HFFc6 (cell line): ENCODE results near the gene MEP1B. TPM values are rescaled to one million over a fixed set of nuclear protein-coding genes. Genes with fewer than 3 reads are reported as not detected.

Experiments
- DNase-seq: peaks from one replicate; pipeline ENCODE4 v3.0.0-alpha.2; 2018
- H3K27ac Mint-ChIP-seq: 2 replicates; pipeline ENCODE4 v1.8.0; 2020; ENCODE audit warnings: mild to moderate bottlenecking, mixed read lengths
- H3K27me3 Mint-ChIP-seq: 2 replicates; pipeline ENCODE4 v1.8.0; 2021; ENCODE audit warnings: mild to moderate bottlenecking, moderate library complexity, mixed read lengths; ENCODE audit not compliant: insufficient read depth
- H3K36me3 Mint-ChIP-seq: 2 replicates; pipeline ENCODE4 v1.8.0; 2021; ENCODE audit warnings: low read depth, mixed read lengths
- H3K4me1 Mint-ChIP-seq: 2 replicates; pipeline ENCODE4 v1.8.0; 2020; ENCODE audit warnings: low read depth, mixed read lengths
- H3K4me3 Mint-ChIP-seq: 2 replicates; pipeline ENCODE4 v1.8.0; 2020; ENCODE audit warnings: mild to moderate bottlenecking, moderate library complexity, mixed read lengths
- H3K9me3 Mint-ChIP-seq: 2 replicates; pipeline ENCODE4 v1.8.0; 2020; ENCODE audit warnings: mild to moderate bottlenecking, mixed read lengths
- total RNA-seq, 6 experiments: library from RNA; stranded (reverse); fragmentation: NEBNext Ultra II Directional; extraction: Animal tissue kit (Norgen Biotek cat#: 25700); gene quantifications; 2 replicates in 1 of 6; 3 replicates in 5 of 6; pipeline ENCODE4 v1.2.3, GENCODE V29; 2021
- TF ChIP-seq, protein P1 (sequence below): fragments of 200-600 bp; sonication (generic); IDR thresholded peaks from 2 replicates; pipeline ENCODE4 v1.5.0; 2021; ENCODE audit warnings: antibody characterized with exemption, mild to moderate bottlenecking

Gene MEP1B
- total RNA-seq, 6 experiments from 2014 or later: not detected

DNA sequence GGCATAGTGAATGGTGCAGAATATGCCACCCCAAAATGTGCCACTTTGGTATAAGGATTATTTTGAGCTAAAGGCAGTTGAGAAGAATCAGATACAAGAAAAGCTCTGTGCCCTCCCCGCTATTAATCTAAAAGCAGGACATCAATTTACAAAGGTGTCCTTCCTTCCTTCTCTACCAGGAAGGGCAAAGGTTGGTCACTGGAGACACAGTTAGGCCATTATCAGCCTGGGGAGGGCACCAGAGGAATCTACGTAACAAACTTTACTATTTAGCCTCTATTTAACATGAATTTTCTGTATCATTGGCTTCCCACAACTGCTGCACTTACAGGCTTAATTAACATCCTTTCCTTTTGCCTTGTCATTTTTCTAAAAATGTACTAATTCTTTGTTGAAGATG, 52.6 kb downstream of the MEP1B start:
- peaks cover 4% of the 10 kb centered on the region; the same call in 1 of the 2 replicates for H3K27me3 Mint-ChIP-seq
- no peaks in the 10 kb centered on the region for H3K36me3 Mint-ChIP-seq
- H3K4me3 Mint-ChIP-seq: no peak overlapping the region
- TF ChIP-seq, protein P1, sequence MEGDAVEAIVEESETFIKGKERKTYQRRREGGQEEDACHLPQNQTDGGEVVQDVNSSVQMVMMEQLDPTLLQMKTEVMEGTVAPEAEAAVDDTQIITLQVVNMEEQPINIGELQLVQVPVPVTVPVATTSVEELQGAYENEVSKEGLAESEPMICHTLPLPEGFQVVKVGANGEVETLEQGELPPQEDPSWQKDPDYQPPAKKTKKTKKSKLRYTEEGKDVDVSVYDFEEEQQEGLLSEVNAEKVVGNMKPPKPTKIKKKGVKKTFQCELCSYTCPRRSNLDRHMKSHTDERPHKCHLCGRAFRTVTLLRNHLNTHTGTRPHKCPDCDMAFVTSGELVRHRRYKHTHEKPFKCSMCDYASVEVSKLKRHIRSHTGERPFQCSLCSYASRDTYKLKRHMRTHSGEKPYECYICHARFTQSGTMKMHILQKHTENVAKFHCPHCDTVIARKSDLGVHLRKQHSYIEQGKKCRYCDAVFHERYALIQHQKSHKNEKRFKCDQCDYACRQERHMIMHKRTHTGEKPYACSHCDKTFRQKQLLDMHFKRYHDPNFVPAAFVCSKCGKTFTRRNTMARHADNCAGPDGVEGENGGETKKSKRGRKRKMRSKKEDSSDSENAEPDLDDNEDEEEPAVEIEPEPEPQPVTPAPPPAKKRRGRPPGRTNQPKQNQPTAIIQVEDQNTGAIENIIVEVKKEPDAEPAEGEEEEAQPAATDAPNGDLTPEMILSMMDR: no peak
- no peak overlapping the region for H3K27ac Mint-ChIP-seq
- DNase-seq: no peak
- H3K4me1 Mint-ChIP-seq: no peaks in the 10 kb centered on the region
- H3K9me3 Mint-ChIP-seq: no peaks in the 10 kb centered on the region

DNA sequence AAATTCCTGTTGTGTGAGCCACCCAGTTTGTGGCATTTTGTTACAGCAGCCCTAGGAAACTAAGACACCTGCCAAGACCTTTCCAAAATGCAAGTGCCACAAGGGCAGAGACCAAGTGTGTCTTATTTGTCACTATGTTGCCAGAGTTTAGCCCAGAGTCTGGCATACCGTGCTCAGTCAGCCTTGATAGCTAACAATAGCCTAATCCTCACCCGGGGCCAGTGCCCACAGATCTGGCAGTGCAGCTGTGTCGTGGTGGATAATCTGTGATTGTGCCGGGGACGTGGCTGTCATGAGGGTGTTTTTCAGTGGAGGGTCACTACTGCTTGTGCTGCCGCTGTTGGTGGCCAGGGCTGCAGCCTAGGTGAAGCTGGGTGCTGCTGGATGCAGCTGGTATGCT, 53.5 kb downstream of the MEP1B start:
- no peak for DNase-seq
- Mint-ChIP-seq H3K9me3 (peaks cover 5% of the 10 kb centered on the region; the same call in 1 of the 2 replicates), H3K27ac (no peak overlapping the region), H3K36me3 (no peaks in the 10 kb centered on the region), H3K4me1 (no peaks in the 10 kb centered on the region), H3K4me3 (no peak overlapping the region), H3K27me3 (peaks cover 7% of the 10 kb centered on the region; the same call in 1 of the 2 replicates)
- TF ChIP-seq, protein P1: no peak

DNA sequence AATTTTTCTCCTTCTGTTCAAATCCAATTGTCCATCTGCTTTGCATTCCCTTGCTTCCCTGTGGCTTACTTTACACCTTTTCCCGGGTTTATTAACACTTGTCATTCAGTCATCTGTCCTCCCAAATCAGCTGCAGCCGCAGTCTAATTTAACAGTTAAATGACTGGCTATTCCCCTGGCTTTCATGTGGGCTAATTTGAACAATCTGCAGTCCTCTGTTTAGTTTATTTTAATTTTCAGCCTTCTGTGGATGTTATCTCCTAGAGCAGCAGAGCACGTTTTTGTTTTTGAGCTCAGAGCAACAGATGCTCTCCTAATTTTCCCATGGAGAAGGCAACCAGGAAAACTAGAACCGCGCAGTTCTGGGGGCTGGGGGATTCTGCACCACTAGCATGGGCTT, 55.0 kb downstream of the MEP1B start:
- H3K4me1 Mint-ChIP-seq: no peaks in the 10 kb centered on the region

DNA sequence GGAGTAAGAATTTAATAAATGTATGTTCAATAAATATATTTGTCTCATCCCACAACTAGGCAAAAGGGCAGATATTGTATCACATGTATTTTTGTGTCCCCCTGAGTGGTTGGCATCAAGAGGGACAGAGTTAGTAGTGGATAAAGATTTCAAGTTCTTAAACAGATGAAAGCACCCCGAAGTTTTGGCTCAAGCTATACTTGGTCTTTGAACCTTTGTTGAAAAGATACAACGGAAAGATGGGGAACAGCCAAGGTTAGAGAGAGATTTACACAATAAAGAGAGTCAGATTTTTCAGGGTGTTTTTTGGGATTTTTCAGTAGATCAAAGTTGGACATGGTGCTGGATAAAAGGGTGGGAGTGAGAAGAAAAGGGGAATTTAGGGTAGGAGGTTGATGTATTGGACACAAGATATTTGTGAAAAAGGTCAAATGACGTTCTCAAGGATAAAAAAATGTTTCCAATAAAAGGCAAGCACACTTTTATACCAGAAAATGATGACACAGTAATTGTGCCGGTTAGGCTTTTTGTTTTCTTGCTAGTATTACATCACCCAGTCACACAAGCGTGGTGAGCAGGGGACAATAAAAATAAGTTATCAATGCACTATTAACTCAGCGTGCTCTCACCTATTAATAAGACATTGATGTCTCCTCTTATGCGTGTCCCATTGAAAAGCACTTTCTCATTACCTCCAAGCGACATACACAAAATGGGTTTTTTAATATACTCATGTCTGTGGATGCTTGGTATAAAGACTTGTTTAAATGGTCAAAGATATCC, 59.5 kb downstream of the MEP1B start:
- H3K9me3 Mint-ChIP-seq: peaks cover 8% of the 10 kb centered on the region
- H3K36me3 Mint-ChIP-seq: no peaks in the 10 kb centered on the region
- DNase-seq: no peak
- H3K4me3 Mint-ChIP-seq: no peak overlapping the region
- TF ChIP-seq, protein P1: no peak
- H3K27me3 Mint-ChIP-seq: peaks cover 5% of the 10 kb centered on the region; the same call in 1 of the 2 replicates
- H3K4me1 Mint-ChIP-seq: no peaks in the 10 kb centered on the region
- no peak overlapping the region for H3K27ac Mint-ChIP-seq

More for the DNA sequence above, 55.0 kb downstream of the MEP1B start:
- H3K36me3 Mint-ChIP-seq: no peaks in the 10 kb centered on the region
- H3K27ac Mint-ChIP-seq: no peak overlapping the region
- no peak overlapping the region for H3K4me3 Mint-ChIP-seq
- peaks cover 5% of the 10 kb centered on the region; the same call in 1 of the 2 replicates for H3K9me3 Mint-ChIP-seq
- DNase-seq: no peak
- TF ChIP-seq, protein P1: no peak
- peaks cover 7% of the 10 kb centered on the region; the same call in 1 of the 2 replicates for H3K27me3 Mint-ChIP-seq

DNA sequence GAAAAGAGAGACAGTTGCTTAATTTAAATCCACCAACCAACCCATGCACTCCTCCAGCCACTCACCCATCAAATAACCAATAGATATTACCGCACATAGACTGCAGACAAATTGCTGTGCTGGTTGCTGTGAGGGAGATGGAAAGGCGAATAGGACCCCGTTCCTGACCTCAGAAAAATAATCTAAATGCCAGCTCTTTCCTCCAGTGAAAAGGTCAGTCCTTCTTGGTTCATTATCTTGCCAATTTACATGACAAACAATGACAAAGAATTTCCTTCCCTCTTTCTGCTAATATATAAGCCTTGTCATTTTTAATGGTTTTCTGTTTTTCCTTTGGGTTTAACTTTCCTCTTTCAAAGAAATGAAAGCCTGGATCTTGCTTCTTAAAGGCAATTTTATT, 61.6 kb downstream of the MEP1B start:
- H3K4me3 Mint-ChIP-seq: no peak overlapping the region
- H3K27me3 Mint-ChIP-seq: peaks cover 5% of the 10 kb centered on the region; the same call in 1 of the 2 replicates
- H3K9me3 Mint-ChIP-seq: peaks cover 8% of the 10 kb centered on the region
- TF ChIP-seq, protein P1: no peak
- H3K27ac Mint-ChIP-seq: no peak overlapping the region
- H3K36me3 Mint-ChIP-seq: no peaks in the 10 kb centered on the region
- DNase-seq: no peak
- no peaks in the 10 kb centered on the region for H3K4me1 Mint-ChIP-seq
